Measurements from ENCODE around the gene SUSD1.

The SUSD1 gene

DNA sequence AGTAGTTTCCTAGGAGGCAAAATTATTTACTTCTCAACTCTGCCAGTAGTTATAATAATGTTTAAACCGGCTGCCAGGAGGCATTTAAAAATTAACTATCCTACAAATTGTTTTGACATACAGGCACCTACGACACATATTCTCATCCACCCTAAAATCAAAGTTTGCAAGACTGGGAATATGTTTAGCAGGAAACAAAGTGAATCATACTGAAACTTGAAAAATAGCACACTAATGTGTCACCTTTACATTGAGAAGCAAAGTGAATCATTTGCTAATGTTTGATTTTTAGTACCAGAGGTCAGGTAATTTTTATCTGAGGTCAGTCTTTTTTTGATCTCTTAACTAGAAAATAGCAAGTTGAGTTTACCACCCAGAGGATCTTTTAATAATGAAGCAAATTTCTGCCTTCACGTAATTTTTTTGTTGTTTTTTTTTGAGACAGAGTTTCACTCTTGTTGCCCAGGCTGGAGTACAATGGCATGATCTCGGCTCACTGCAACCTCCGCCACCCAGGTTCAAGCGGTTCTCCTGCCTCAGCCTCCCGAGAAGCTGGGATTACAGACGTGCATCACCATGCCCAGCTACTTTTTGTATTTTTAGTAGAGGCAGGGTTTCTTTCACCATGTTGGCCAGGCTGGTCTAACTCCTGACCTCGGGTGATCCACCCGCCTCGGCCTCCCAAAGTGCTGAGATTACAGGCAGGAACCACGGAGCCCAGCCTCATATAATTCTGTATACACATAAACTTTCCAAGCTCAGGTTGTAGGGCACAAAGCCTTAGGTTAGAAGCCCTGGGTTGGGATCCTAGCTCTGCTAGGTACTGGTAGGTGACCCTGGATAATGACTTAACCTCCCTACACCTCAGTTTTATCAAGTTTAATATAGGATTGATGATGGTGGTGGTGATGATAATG is 154.2 kb downstream of the SUSD1 start:
- peaks cover 4% of the 10 kb centered on the region for H3K27me3 Mint-ChIP-seq
- peaks cover 5% of the 10 kb centered on the region for H3K4me1 Mint-ChIP-seq
- H3K27ac Mint-ChIP-seq: no peak overlapping the region
- no peaks in the 10 kb centered on the region for H3K36me3 Mint-ChIP-seq
- H3K4me3 Mint-ChIP-seq: no peak overlapping the region
- peaks cover 5% of the 10 kb centered on the region for H3K9me3 Mint-ChIP-seq

DNA sequence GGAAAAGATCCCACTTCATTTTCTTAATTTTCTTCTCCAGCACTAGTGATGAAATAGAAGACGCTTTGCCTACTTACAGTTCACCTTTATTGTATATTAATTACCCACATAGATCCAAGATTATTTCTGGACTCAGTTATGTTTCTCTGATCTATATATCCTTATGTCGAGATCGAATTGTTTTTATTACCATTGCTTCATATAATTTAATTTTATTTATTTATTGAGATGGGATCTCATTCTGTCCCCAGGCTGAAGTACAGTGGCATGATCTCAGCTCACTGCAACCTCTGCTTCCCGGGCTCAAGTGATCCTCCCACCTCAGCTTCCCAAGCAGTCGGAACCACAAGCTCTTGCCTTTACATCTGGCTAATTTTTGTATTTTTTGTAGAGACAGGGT is 157.2 kb downstream of the SUSD1 start:
- H3K27me3 Mint-ChIP-seq: no peaks in the 10 kb centered on the region
- no peaks in the 10 kb centered on the region for H3K9me3 Mint-ChIP-seq
- no peaks in the 10 kb centered on the region for H3K36me3 Mint-ChIP-seq
- H3K27ac Mint-ChIP-seq: no peak overlapping the region
- peaks cover 5% of the 10 kb centered on the region for H3K4me1 Mint-ChIP-seq
- no peak overlapping the region for H3K4me3 Mint-ChIP-seq

DNA sequence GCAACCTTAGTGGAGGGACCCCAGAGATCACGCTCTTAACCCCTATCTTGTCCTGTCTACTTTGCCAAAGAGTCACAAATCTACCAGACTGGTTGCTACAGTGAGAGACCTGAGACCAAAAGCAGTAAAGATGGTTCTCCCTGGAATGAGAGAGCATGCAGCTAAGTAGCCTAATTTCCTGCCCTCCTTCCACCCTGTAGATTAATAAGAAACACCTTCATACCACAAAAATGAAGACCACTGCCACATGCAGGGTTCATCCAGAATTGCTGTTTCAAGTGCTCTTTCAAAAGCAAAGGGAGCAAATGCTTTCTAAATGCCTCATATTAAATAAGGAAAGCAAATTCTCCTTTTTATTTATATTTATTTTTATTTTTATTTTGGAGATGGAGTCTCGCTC is 159.4 kb downstream of the SUSD1 start:
- Mint-ChIP-seq H3K9me3 (no peaks in the 10 kb centered on the region), H3K27ac (no peak overlapping the region), H3K27me3 (no peaks in the 10 kb centered on the region), H3K4me3 (no peak overlapping the region), H3K4me1 (peaks cover 7% of the 10 kb centered on the region), H3K36me3 (no peaks in the 10 kb centered on the region)

DNA sequence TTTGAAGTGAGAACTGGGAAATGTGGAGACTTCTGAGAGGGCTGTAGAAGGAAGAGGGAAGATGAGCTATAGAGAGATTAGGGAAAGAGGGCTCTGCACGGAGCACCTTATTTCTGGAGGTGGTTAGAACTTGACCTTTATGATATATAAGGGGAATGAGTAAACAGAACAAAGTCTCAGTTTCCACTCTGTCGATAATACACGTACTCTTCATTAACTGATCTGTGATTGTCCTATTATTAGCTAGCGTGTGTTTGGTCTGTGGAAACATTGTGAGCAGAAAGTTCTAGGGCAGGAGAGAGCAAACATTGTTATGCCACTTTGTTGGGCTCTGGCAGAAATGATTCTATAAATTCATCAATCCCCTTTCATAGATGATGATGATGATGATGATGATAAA is 159.9 kb downstream of the SUSD1 start:
- H3K9me3 Mint-ChIP-seq: no peaks in the 10 kb centered on the region
- peaks cover 5% of the 10 kb centered on the region for H3K4me1 Mint-ChIP-seq
- no peaks in the 10 kb centered on the region for H3K27me3 Mint-ChIP-seq
- no peak overlapping the region for H3K27ac Mint-ChIP-seq
- no peak overlapping the region for H3K4me3 Mint-ChIP-seq
- H3K36me3 Mint-ChIP-seq: no peaks in the 10 kb centered on the region

DNA sequence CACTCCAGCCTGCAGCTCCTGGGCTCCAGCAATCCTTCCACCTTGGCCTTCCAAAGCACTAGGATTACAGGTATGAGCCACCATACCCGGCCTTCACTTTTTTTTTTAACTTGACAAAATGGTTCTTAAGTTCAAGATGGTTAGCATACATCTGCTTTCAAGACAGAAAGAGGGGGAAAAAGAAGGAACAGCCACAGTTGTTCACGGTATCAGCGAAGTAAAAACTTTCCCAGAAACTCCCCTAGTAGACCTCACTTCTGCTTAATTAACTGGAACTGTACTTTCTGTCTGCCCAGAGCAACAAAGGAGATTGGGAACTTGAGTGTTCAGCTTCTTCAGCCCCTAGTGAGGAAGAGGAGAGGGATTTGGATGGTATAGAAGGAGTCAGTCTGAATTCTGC is 161.8 kb downstream of the SUSD1 start:
- no peak overlapping the region for H3K4me3 Mint-ChIP-seq
- peaks cover 5% of the 10 kb centered on the region for H3K4me1 Mint-ChIP-seq

DNA sequence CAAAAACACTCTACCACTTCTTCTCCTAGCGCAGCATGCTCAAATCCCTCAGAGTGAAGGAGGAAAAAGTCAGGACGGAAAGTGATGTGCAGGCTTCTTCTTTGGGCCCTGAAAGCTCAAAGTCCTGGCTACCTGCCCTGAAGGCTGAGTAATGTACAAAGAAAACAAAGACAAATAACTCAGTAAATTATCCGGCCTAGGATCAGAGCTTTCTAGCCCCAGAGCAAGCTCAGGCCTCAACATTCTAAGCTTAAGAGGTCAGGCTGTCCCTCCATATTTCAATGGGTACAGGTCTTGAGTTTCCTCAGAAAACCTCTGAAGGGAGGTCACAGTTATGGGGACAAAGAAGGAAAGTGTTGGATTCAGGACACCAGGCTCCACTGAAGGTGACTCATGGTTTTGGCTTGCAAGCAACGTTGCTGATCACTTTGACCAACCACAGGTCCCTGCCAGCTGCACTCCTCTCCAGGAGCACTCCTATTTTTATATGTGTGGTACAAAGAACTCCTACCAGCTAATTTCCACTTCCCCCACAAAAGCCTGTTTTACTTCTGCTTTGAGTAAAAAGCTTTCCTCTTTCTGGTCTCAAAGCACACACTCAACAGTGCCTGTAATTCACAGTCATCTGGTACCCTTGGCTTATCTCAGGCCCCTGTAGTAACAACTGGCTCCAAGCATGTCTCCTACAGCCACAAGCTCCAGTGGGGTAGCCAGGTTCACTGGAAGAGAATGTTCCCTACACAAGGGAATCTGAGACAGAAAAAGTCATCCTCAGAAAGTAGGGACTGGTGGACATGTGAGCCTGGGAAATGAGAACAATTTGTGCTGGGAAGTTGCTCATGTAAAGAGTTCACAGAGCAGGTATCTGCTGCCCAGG is 162.8 kb downstream of the SUSD1 start:
- Mint-ChIP-seq H3K4me3 (no peak overlapping the region), H3K9me3 (no peaks in the 10 kb centered on the region), H3K36me3 (no peaks in the 10 kb centered on the region), H3K4me1 (peaks cover 13% of the 10 kb centered on the region), H3K27me3 (no peaks in the 10 kb centered on the region), H3K27ac (no peak overlapping the region)

More for the DNA sequence above, 161.8 kb downstream of the SUSD1 start:
- H3K27me3 Mint-ChIP-seq: no peaks in the 10 kb centered on the region
- H3K36me3 Mint-ChIP-seq: no peaks in the 10 kb centered on the region
- H3K27ac Mint-ChIP-seq: no peak overlapping the region
- H3K9me3 Mint-ChIP-seq: no peaks in the 10 kb centered on the region

DNA sequence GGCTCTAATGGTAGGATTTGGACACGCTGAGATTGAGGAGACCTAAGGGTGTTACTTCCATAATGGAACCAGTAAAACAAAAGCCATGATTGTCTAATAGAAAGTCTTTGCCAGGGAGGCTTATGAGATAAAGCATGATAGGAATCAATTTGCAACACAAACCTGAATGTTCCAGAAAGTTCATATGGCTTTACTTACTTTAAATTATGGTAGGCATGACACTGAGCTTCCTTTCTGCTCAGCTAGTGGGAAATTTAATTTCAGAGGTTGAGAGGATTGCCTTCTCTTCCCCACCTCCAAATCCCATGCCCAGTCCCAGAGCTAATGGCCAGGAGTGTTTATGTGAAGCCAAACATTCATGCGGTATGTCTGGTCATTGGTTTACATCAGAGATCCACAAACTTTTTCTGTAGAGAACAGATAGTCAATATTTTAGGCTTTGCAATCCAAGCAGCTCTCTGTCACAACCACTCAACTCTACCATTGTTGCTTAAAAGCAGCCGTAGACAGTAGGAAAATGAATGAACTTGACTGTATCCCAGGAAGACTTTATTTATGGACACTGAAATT is 164.0 kb downstream of the SUSD1 start:
- Mint-ChIP-seq H3K36me3 (no peaks in the 10 kb centered on the region), H3K27me3 (no peaks in the 10 kb centered on the region), H3K4me3 (no peak overlapping the region), H3K27ac (no peak overlapping the region), H3K4me1 (peaks cover 16% of the 10 kb centered on the region), H3K9me3 (no peaks in the 10 kb centered on the region)

DNA sequence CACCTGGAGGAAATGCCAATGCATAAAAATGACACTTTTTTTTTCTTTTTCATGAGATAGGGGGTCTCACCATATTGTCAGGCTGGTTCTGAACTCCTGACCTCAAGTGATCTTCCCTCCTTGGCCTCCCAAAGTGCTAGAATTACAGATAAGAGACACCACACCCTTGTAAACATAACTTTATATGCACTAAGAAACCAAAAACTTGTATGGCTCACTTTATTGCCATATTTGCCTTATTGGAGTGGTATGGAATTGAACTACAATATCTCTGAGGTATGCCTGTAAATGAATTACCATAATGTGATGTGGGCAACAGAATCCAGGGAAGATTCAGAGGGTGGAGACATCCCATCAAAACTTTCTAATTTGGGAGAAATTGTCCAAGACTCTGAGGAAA is 164.6 kb downstream of the SUSD1 start:
- peaks cover 16% of the 10 kb centered on the region for H3K4me1 Mint-ChIP-seq
- H3K4me3 Mint-ChIP-seq: no peak overlapping the region
- no peaks in the 10 kb centered on the region for H3K27me3 Mint-ChIP-seq
- H3K36me3 Mint-ChIP-seq: no peaks in the 10 kb centered on the region
- H3K9me3 Mint-ChIP-seq: no peaks in the 10 kb centered on the region
- no peak overlapping the region for H3K27ac Mint-ChIP-seq

DNA sequence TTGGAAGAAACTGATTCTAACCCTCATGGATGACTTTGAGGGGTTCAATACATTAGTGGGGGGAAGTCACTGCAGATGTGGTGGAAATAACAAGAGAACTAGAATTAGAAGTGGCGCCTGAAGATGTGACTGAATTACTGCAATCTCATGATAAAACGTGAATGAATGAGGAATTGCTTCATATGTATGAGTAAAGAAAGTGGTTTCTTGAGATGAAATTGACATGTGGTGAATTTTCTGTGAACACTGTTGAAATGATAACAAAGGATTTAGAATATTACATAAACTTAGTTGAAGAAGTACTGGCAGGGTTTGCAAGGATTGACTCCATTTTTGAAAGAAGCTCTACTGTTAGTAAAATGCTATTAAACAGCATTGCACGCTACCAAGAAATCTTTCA is 165.4 kb downstream of the SUSD1 start:
- Mint-ChIP-seq H3K36me3 (no peaks in the 10 kb centered on the region), H3K27ac (no peak overlapping the region), H3K4me1 (peaks cover 20% of the 10 kb centered on the region), H3K4me3 (no peak overlapping the region), H3K27me3 (no peaks in the 10 kb centered on the region), H3K9me3 (no peaks in the 10 kb centered on the region)

DNA sequence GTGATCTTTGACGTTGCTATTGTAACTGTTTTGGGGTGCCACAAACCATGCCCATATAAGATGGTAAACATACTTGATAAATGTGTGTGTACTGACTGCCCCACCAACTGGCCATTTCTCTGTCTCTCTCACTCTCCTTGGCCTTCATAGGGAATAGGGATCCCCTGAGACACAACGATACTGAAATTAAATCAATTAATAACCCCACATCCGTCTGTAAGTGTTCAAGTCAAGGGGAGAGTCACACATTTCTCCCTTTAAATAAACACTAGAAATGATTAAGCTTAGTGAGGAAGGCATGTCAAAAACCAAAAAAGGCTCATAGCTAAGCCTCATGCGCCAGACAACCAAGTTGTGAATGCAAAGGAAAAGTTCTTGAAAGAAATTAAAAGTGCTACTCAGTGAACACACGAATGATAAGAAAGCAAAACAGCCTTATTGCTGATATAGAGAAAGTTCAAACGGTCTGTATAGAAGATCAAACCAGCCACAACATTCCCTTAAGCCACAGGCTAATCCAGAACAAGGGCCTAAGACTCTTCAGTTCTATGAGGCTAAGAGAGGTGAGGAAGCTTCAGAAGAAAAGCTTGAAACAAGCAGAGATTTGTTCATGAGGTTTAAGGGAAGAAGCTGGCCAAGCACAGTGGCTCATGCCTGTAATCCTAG is 167.4 kb downstream of the SUSD1 start:
- H3K27me3 Mint-ChIP-seq: no peaks in the 10 kb centered on the region
- peak overlapping the region; percentile 43 for H3K27ac Mint-ChIP-seq
- no peak overlapping the region for H3K4me3 Mint-ChIP-seq
- H3K9me3 Mint-ChIP-seq: no peaks in the 10 kb centered on the region
- H3K4me1 Mint-ChIP-seq: peaks cover 31% of the 10 kb centered on the region
- H3K36me3 Mint-ChIP-seq: no peaks in the 10 kb centered on the region

DNA sequence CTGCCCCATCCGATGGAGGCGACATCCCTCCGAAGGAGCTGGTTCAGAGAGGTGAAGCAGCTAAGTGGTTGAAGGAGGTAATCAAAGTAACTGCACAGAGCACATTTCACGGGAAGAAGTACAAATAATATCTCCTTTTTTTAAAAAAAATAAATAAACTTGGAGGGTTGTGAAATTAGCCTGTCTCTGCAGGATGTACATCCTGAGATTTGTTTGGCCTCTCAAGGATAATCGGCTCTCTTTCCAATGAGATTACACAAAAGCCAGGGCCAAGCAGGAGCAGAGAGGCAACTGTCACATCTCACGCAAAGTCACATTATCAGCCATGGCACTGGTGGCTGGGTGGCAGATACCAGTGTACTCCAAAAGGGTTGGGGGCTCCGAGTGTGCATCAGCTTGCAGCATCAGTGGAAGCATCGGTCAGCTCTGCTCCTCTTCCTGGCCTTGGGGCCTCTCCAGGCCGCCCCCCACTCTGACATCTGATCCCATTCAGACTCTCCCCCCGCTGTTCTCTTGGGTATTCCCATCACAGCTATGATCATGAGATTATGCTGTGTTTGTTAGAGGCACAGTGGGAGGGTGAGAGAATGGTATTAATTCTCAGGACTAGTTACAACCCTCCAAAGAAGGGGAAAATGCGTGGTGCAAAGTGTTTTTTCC is 168.6 kb downstream of the SUSD1 start:
- Mint-ChIP-seq H3K36me3 (no peaks in the 10 kb centered on the region), H3K4me3 (no peak overlapping the region), H3K9me3 (no peaks in the 10 kb centered on the region), H3K27me3 (no peaks in the 10 kb centered on the region), H3K4me1 (peaks cover 36% of the 10 kb centered on the region), H3K27ac (no peak overlapping the region)

DNA sequence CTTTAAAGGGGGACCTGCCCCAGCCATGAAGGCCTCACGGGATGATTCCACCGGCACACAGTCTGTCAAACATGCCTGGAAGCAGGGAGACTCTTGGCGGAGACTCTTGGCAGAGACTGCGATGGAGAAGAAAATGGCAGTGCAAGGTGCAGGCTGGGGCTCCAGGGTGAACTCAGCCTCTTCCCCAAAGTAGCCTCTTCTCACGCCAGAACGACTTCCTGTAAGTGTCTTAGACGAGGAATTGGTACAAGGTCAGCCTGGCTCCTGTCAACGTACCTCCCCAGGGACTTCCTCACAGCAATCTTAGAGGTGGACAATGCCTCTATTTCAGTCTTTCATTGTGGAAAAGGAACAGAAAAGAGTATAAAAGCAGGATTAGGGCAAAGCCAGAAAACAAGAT is 169.2 kb downstream of the SUSD1 start:
- no peaks in the 10 kb centered on the region for H3K9me3 Mint-ChIP-seq
- no peak overlapping the region for H3K4me3 Mint-ChIP-seq
- no peak overlapping the region for H3K27ac Mint-ChIP-seq
- no peaks in the 10 kb centered on the region for H3K36me3 Mint-ChIP-seq
- peaks cover 37% of the 10 kb centered on the region for H3K4me1 Mint-ChIP-seq
- H3K27me3 Mint-ChIP-seq: no peaks in the 10 kb centered on the region

DNA sequence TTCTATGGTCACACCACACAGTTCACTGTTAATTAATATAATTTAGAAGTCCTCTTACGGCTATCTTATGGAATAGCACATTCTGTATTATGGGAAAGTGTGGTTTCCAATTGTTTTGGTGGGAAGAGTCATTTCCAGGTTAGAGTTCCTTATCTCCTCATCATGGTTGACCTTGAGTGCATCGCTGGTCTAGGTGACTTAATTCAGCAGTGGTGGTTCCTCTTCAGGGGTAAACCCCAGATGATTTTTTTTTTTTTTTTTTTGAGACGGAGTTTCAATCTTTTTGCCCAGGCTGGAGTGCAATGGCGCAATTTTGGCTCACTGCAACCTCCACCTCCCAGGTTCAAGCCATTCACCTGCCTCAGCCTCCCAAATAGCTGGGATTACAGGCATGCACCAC is 171.6 kb downstream of the SUSD1 start:
- H3K27me3 Mint-ChIP-seq: no peaks in the 10 kb centered on the region
- no peaks in the 10 kb centered on the region for H3K36me3 Mint-ChIP-seq
- no peak overlapping the region for H3K27ac Mint-ChIP-seq
- H3K4me1 Mint-ChIP-seq: peaks cover 40% of the 10 kb centered on the region
- H3K4me3 Mint-ChIP-seq: no peak overlapping the region
- H3K9me3 Mint-ChIP-seq: no peaks in the 10 kb centered on the region

DNA sequence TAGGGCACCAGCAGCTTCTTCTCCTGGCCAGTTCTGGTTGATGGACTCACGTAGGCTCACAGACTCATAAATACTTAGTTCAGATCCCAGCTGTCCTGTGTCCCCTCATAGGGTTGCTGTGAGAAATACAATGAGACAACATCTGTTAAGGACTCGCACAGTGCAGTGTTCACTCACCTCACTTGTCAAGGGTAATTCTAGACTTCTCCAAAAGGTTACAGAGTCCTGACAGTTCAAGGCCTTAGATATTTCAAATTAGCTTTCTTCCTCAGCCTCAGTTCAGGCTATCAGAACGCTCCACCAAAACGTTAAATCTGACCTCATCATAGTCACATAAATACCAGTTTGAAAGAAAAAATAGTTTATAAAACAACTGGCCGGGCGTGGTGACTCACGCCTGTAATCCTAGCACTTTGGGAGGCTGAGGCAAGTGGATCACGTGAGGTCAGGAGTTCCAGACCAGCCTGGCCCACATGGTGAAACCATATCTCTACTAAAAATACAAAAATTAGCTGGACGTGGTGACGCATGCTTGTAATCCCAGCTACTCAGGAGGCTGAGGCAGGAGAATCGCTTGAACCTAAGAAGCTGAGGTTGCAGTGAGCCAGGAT is 172.1 kb downstream of the SUSD1 start:
- no peaks in the 10 kb centered on the region for H3K9me3 Mint-ChIP-seq
- no peaks in the 10 kb centered on the region for H3K36me3 Mint-ChIP-seq
- H3K27me3 Mint-ChIP-seq: no peaks in the 10 kb centered on the region
- peaks cover 39% of the 10 kb centered on the region for H3K4me1 Mint-ChIP-seq
- H3K4me3 Mint-ChIP-seq: peak overlapping the region; percentile 7
- H3K27ac Mint-ChIP-seq: peak overlapping the region; percentile 25

Measured in activated naive CD4-positive, alpha-beta T cell treated with anti-CD3 and anti-CD28 coated beads, Interleukin-2, amount 50 U/mL, for 24 hours (primary cell).